ENCODE results near the gene WDR1. TPM values are rescaled to one million over a fixed set of nuclear protein-coding genes. Genes with fewer than 3 reads are reported as not detected.

WDR1 gene
- total RNA-seq, 1 donor from 2014 or later, result 245 TPM

DNA sequence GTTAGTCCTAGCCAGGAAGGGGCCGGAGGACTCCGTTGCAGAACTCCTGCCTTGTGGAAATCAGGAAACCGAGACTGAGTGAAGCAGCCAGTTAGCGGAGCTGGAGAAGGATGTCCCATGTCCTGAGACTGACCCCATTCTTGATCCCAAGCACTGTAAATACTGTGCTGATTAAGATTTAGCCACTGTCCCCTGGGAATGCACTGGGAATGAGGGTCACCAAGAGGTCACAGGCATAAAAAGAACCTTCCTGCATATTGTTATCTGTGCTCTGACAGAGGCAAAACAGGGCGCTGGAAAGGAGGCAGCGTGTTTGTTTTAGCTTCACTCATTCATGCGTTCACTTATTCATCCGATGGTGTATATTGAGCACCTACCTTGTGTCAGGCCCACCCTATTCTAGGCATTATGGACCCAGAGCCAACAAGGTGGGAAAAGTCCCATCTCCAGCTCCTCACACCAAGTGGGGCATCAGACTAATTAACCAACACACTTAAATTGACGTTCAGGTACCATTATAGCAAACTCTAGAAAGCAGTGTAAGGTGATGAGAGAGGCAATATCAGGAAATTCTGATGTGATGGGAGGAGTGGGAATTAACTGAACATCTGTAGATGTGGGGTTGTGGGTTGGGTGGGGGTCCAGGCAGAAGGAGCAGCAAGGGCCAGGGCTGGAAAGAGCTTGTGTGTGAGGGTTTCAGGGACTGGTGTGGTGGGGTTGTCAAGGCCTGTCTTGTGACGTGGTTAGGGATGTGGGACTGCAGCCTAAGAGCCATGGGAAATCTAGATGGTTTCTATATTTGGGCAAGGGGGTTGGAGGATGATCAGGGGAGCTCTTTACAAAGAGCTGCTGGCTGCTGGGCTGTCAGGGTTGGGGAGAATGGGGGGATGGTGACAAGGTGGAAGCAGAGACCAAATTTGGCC lies 84.7 kb downstream of the WDR1 start:
- intact Hi-C loops (cut with DNase I), result loop anchor here (1.0 kb wide), 1 partner anchor 13 kb away; no protein-coding TSS in a partner anchor
- no peak for DNase-seq (ENCODE audit: low spot score)

DNA sequence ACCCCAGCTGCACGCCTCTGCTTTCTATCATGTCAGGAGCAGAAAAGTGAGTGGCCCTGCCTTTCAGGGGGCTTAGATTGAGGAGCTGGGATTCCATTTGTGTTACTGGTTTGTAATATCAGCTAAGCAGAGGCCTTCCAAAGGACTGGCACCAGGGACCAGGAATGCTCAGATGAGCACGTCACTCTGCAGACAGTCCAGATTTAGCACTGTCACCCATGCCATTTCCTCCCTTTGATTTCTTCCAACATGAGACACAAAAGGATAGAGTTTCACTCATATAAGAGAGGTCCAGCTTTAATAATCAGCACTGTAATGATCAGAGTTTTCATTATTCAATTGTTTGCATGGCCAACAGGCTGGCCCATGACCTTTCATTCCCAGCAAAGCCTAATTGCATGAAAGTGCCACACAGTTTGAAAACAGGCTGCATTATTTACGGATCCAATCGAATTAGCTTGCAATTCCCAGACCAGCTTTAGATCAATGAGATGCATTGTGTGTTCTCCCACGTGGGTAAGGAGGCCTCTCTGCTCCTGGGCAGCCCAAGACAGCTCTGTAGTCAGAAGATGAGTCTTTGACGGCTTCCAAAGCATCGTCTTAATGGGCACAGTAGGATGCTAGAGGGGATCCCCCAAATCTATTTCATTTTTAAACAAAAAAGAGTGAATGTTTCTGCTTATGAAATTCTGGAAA lies 85.5 kb downstream of the WDR1 start:
- intact Hi-C loops (cut with DNase I), result no loop called here
- DNase-seq (ENCODE audit: low spot score), result no peak

GRCh38 chr4:10029403-10029802 lies 87.2 kb downstream of the WDR1 start:
- intact Hi-C loops (cut with DNase I), result no loop called here
- no peak for DNase-seq (ENCODE audit: low spot score)

DNA sequence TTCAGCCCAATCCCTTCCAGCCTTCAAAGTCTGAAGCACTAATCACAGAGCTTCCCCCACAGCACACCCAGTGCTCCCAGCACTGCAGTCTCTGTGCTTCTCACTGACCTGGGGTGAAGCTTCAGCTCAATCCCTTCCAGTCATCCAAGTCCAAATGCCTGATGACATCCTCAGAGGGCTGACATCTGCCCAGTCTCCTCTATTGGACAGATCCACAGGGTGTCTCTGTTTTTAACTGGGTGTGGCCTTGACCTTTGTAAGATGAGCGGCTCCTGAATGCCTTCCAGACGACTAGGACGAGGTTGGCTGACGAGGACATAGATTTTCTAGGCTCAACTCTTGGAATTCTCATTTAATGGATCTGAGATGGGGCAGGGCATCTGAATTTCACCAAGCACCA lies 87.7 kb downstream of the WDR1 start:
- intact Hi-C loops (cut with DNase I), result no loop called here
- DNase-seq (ENCODE audit: low spot score), result no peak

GRCh38 chr4:10026485-10026884 lies 90.1 kb downstream of the WDR1 start:
- intact Hi-C loops (cut with DNase I), result no loop called here
- no peak for DNase-seq (ENCODE audit: low spot score)

- intact Hi-C loops (cut with DNase I), result no loop called here
Measured at GRCh38 chr4:10025230-10025806, 91.3 kb downstream of the WDR1 start.

More at GRCh38 chr4:10025230-10025806, 91.3 kb downstream of the WDR1 start:
- DNase-seq (ENCODE audit: low spot score), result no peak

Small RNA genes lying within 50 kb of the gene (microRNA-seq; reads per million reads assigned to microRNA genes)
- gene MIR3138, result not detected

Other genes starting within 250 kb of the WDR1 start
- gene SLC2A9, start 95.3 kb downstream of the WDR1 start, total RNA-seq, result 5.5 TPM

Data from cardiac septum (tissue), 1 donor.